ENCODE measurements around the gene SPINK1.

GRCh38 chr5:147813696-147814095 lies 17.8 kb downstream of the SPINK1 start:
- TF ChIP-seq CTCF (conservative IDR thresholded peaks at IDR 0.05 in 1 of 2, IDR thresholded peaks at IDR 0.05 in 1 of 2; ENCODE audit: extremely low read depth in 1 of 2, insufficient read depth in 1 of 2, low read depth in 1 of 2, low read length in 2 of 2) (no peak), EZH2 (IDR thresholded peaks at IDR 0.05; ENCODE audit: borderline replicate concordance, low read length) (no peak)

Measured in mammary epithelial cell (primary cell).